ENCODE measurements around the gene LAMA1.
"Not testable (repeated sequence)": the region's sequence is repeated elsewhere in the genome, so short reads cannot be mapped to it uniquely, and the experiment has no call there.

LAMA1 gene

GRCh38 chr18:7117390-7118355 is at the start of gene LAMA1:
Gene LAMA1, minus strand, starts transcription at chr18:7117797. Its CDS starts 77 bp downstream, at chr18:7117720.
- no peak for DNase-seq

- DNase-seq, result no peak
Measured at GRCh38 chr18:7165846-7166393, 48.3 kb upstream of the LAMA1 start.

- no peak for DNase-seq
Measured at GRCh38 chr18:7164323-7165004, 46.9 kb upstream of the LAMA1 start.

GRCh38 chr18:7158216-7158615 is 40.6 kb upstream of the LAMA1 start:
- DNase-seq, result no peak

GRCh38 chr18:7157760-7158159 is 40.2 kb upstream of the LAMA1 start:
- DNase-seq, result no peak

- DNase-seq, result no peak
Measured at GRCh38 chr18:7155887-7156286, 38.3 kb upstream of the LAMA1 start.

GRCh38 chr18:7155092-7155491 is 37.5 kb upstream of the LAMA1 start:
- DNase-seq, result no peak

- DNase-seq, result no peak
Measured at GRCh38 chr18:7152440-7152839, 34.8 kb upstream of the LAMA1 start.

- DNase-seq, result no peak
Measured at GRCh38 chr18:7147399-7147798, 29.8 kb upstream of the LAMA1 start.

GRCh38 chr18:7146067-7146466 is 28.5 kb upstream of the LAMA1 start:
- DNase-seq, result no peak

GRCh38 chr18:7144921-7145320 is 27.3 kb upstream of the LAMA1 start:
- not testable (repeated sequence) for DNase-seq

- no peak for DNase-seq
Measured at GRCh38 chr18:7141287-7141686, 23.7 kb upstream of the LAMA1 start.

GRCh38 chr18:7139409-7139808 is 21.8 kb upstream of the LAMA1 start:
- DNase-seq, result no peak

- DNase-seq, result no peak
Measured at GRCh38 chr18:7133181-7133580, 15.6 kb upstream of the LAMA1 start.

GRCh38 chr18:7132356-7133150 is 15.0 kb upstream of the LAMA1 start:
- DNase-seq, result no peak

- no peak for DNase-seq
Measured at GRCh38 chr18:7122376-7122775, 4.8 kb upstream of the LAMA1 start.

- DNase-seq, result no peak
Measured at GRCh38 chr18:7116792-7117389, 706 bp downstream of the LAMA1 start.

- no peak for DNase-seq
Measured at GRCh38 chr18:7116001-7116730, 1.4 kb downstream of the LAMA1 start.

- DNase-seq, result no peak
Measured at GRCh38 chr18:7112936-7113335, 4.7 kb downstream of the LAMA1 start.

- no peak for DNase-seq
Measured at GRCh38 chr18:7111134-7111533, 6.5 kb downstream of the LAMA1 start.

GRCh38 chr18:7105943-7106342 is 11.7 kb downstream of the LAMA1 start:
- no peak for DNase-seq

GRCh38 chr18:7105268-7105667 is 12.3 kb downstream of the LAMA1 start:
- DNase-seq, result no peak
